HCT116 (cell line): ENCODE data around the gene CLASP2.

ENCODE experiments used
- MAX ChIP-seq: IDR thresholded peaks from 2 replicates; pipeline ENCODE4 v1.6.1; 2012
- POLR2A ChIP-seq: IDR thresholded peaks from 2 replicates; pipeline ENCODE4 v1.7.0; 2011; ENCODE audit warnings: borderline replicate concordance; ENCODE audit not compliant: insufficient read depth, insufficient read length; ENCODE audit errors: extremely low read depth
- SIN3A ChIP-seq: IDR thresholded peaks from 2 replicates; pipeline ENCODE4 v1.6.1; 2012; ENCODE audit warnings: low read depth
- TF ChIP-seq, protein P1 (sequence below), 3 experiments: fragments of 200-600 bp in 1 of 3; sonication (generic) in 1 of 3; IDR thresholded peaks in 2 of 3; conservative IDR thresholded peaks in 1 of 3; 2 replicates each; pipeline ENCODE4 v1.5.1; 2012 to 2017; ENCODE audit warnings: low read depth in 2 of 3, low read length in 2 of 3, antibody characterized with exemption in 1 of 3, borderline replicate concordance in 1 of 3, control low read depth in 1 of 3, mild to moderate bottlenecking in 1 of 3, mixed read lengths in 1 of 3, mixed run types in 1 of 3, moderate library complexity in 1 of 3; ENCODE audit not compliant: insufficient read depth in 1 of 3
- TF ChIP-seq, protein P2 (sequence below): IDR thresholded peaks from 2 replicates; pipeline ENCODE4 v1.6.1; 2012; ENCODE audit warnings: low read depth

- TF ChIP-seq, protein P1, sequence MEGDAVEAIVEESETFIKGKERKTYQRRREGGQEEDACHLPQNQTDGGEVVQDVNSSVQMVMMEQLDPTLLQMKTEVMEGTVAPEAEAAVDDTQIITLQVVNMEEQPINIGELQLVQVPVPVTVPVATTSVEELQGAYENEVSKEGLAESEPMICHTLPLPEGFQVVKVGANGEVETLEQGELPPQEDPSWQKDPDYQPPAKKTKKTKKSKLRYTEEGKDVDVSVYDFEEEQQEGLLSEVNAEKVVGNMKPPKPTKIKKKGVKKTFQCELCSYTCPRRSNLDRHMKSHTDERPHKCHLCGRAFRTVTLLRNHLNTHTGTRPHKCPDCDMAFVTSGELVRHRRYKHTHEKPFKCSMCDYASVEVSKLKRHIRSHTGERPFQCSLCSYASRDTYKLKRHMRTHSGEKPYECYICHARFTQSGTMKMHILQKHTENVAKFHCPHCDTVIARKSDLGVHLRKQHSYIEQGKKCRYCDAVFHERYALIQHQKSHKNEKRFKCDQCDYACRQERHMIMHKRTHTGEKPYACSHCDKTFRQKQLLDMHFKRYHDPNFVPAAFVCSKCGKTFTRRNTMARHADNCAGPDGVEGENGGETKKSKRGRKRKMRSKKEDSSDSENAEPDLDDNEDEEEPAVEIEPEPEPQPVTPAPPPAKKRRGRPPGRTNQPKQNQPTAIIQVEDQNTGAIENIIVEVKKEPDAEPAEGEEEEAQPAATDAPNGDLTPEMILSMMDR (IDR thresholded peaks at IDR 0.05 in 2 of 3, conservative IDR thresholded peaks at IDR 0.05 in 1 of 3; ENCODE audit: borderline replicate concordance in 1 of 3, insufficient read depth in 1 of 3, low read depth in 2 of 3, low read length in 2 of 3), result no peak
- TF ChIP-seq, protein P2, sequence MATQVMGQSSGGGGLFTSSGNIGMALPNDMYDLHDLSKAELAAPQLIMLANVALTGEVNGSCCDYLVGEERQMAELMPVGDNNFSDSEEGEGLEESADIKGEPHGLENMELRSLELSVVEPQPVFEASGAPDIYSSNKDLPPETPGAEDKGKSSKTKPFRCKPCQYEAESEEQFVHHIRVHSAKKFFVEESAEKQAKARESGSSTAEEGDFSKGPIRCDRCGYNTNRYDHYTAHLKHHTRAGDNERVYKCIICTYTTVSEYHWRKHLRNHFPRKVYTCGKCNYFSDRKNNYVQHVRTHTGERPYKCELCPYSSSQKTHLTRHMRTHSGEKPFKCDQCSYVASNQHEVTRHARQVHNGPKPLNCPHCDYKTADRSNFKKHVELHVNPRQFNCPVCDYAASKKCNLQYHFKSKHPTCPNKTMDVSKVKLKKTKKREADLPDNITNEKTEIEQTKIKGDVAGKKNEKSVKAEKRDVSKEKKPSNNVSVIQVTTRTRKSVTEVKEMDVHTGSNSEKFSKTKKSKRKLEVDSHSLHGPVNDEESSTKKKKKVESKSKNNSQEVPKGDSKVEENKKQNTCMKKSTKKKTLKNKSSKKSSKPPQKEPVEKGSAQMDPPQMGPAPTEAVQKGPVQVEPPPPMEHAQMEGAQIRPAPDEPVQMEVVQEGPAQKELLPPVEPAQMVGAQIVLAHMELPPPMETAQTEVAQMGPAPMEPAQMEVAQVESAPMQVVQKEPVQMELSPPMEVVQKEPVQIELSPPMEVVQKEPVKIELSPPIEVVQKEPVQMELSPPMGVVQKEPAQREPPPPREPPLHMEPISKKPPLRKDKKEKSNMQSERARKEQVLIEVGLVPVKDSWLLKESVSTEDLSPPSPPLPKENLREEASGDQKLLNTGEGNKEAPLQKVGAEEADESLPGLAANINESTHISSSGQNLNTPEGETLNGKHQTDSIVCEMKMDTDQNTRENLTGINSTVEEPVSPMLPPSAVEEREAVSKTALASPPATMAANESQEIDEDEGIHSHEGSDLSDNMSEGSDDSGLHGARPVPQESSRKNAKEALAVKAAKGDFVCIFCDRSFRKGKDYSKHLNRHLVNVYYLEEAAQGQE, result no peak
- TF ChIP-seq MAX (no peak), SIN3A (no peak), POLR2A (no peak)
Measured at GRCh38 chr3:33575311-33575710, 142.7 kb downstream of the CLASP2 start.
